Loucy (cell line): ENCODE results near the gene MPL.

Experiments used
- EZH2phosphoT487 ChIP-seq: fragments of 200-600 bp; IDR thresholded peaks from 2 replicates; pipeline ENCODE4 v1.6.1; 2018; ENCODE audit warnings: antibody characterized with exemption, mild to moderate bottlenecking, moderate library complexity, borderline replicate concordance
- TF ChIP-seq, protein P1 (sequence below): fragments of 200-600 bp; sonication (generic); conservative IDR thresholded peaks from 2 replicates; pipeline ENCODE4 v1.5.1; 2014; ENCODE audit warnings: mild to moderate bottlenecking, antibody characterized with exemption, low read length

DNA sequence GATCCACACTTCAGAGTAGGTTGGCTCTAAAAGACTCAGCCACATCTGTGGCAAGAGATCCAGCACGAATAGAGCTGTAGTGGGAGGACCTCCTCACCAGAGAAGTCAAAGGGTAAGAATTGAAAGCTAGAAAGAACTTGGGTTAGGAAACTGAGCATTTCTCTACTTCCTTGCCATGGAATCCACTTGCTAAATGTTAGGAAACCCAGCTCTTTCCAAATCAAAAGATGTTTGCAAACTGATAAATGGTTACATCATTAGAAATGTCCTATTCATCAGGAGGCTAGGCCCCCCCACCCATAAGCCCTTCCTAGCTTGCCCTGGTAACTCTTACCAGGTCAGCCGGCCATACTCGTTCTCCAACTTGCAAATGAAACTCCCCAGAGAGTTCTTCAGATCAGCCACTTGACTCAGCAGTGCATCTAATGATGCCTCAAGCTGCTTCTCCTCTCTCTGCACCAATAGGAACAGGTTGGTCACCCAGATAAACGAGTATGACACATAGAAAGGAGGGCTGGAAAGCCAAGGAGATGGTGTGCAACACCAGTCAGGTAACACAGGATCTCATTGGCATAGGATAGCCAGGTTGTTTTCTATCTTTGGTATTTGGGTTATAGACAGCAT lies 50.5 kb downstream of the MPL start:
- TF ChIP-seq, protein P1, sequence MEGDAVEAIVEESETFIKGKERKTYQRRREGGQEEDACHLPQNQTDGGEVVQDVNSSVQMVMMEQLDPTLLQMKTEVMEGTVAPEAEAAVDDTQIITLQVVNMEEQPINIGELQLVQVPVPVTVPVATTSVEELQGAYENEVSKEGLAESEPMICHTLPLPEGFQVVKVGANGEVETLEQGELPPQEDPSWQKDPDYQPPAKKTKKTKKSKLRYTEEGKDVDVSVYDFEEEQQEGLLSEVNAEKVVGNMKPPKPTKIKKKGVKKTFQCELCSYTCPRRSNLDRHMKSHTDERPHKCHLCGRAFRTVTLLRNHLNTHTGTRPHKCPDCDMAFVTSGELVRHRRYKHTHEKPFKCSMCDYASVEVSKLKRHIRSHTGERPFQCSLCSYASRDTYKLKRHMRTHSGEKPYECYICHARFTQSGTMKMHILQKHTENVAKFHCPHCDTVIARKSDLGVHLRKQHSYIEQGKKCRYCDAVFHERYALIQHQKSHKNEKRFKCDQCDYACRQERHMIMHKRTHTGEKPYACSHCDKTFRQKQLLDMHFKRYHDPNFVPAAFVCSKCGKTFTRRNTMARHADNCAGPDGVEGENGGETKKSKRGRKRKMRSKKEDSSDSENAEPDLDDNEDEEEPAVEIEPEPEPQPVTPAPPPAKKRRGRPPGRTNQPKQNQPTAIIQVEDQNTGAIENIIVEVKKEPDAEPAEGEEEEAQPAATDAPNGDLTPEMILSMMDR, result no peak
- no peak for TF ChIP-seq EZH2phosphoT487
